Neutrophil (primary cell): ENCODE data around the gene MAGIX.
"Not testable (repeated sequence)": the region's sequence is repeated elsewhere in the genome, so short reads cannot be mapped to it uniquely, and the experiment has no call there.

Experiments
- H3K27ac ChIP-seq: fragments of 200-600 bp; sonication (generic); 2 replicates; pipeline ENCODE4 v1.5.1; 2016; ENCODE audit warnings: mild to moderate bottlenecking, moderate library complexity
- H3K27me3 ChIP-seq: fragments of 200-600 bp; sonication (generic); 2 replicates; pipeline ENCODE4 v1.6.0; 2016; ENCODE audit warnings: mild to moderate bottlenecking
- H3K36me3 ChIP-seq: fragments of 200-600 bp; sonication (generic); 2 replicates; pipeline ENCODE4 v1.5.1; 2017
- H3K4me1 ChIP-seq, 2 experiments: fragments of 200-600 bp in 1 of 2; sonication (generic) in 1 of 2; 1 replicate in 1 of 2; 2 replicates in 1 of 2; pipeline versions ENCODE4 v1.5.1 to v1.6.1; 2013 to 2016; ENCODE audit warnings: low read depth in 1 of 2, low read length in 1 of 2, mild to moderate bottlenecking in 1 of 2, moderate library complexity in 1 of 2; ENCODE audit not compliant: control insufficient read depth in 1 of 2, insufficient read depth in 1 of 2
- H3K4me3 ChIP-seq, 2 experiments: fragments of 200-600 bp in 1 of 2; sonication (generic) in 1 of 2; 1 replicate in 1 of 2; 2 replicates in 1 of 2; pipeline ENCODE4 v1.5.1; 2013 to 2016; ENCODE audit warnings: low read depth in 1 of 2, low read length in 1 of 2, mild to moderate bottlenecking in 1 of 2, moderate library complexity in 1 of 2
- H3K9me3 ChIP-seq: fragments of 200-600 bp; sonication (generic); 2 replicates; pipeline ENCODE4 v1.5.1; 2016
- TF ChIP-seq, protein P1 (sequence below): fragments of 200-600 bp; sonication (generic); IDR thresholded peaks from 2 replicates; pipeline ENCODE4 v1.5.1; 2016; ENCODE audit warnings: antibody characterized with exemption

The MAGIX gene

DNA sequence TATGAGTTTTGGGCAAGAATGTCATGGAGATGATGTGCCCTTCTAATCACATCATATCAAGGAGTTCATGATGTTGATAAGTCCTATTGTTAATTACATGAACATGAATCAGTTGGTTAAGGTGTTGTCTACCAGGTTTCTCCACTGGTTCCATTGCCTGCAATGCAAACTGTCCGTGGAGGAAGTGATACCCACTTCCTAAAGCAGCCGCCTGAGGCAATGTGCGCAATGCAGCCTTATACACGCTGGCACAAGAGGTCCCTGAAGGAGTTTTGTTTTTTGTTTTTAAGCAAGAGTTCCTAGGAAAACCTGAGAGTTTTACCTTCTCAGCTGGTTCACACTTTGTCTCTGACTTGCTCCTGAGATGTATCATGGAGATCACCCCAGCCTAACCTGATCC, 33.1 kb upstream of the MAGIX start:
- Histone ChIP-seq H3K27ac (peak overlapping the region; percentile 70), H3K4me3 (no peak overlapping the region), H3K36me3 (no peaks in the 10 kb centered on the region), H3K4me1 (peaks cover 4 to 10% of the 10 kb centered on the region in 2 experiments), H3K9me3 (no peaks in the 10 kb centered on the region), H3K27me3 (no peaks in the 10 kb centered on the region)
- TF ChIP-seq, protein P1, sequence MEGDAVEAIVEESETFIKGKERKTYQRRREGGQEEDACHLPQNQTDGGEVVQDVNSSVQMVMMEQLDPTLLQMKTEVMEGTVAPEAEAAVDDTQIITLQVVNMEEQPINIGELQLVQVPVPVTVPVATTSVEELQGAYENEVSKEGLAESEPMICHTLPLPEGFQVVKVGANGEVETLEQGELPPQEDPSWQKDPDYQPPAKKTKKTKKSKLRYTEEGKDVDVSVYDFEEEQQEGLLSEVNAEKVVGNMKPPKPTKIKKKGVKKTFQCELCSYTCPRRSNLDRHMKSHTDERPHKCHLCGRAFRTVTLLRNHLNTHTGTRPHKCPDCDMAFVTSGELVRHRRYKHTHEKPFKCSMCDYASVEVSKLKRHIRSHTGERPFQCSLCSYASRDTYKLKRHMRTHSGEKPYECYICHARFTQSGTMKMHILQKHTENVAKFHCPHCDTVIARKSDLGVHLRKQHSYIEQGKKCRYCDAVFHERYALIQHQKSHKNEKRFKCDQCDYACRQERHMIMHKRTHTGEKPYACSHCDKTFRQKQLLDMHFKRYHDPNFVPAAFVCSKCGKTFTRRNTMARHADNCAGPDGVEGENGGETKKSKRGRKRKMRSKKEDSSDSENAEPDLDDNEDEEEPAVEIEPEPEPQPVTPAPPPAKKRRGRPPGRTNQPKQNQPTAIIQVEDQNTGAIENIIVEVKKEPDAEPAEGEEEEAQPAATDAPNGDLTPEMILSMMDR = no peak

DNA sequence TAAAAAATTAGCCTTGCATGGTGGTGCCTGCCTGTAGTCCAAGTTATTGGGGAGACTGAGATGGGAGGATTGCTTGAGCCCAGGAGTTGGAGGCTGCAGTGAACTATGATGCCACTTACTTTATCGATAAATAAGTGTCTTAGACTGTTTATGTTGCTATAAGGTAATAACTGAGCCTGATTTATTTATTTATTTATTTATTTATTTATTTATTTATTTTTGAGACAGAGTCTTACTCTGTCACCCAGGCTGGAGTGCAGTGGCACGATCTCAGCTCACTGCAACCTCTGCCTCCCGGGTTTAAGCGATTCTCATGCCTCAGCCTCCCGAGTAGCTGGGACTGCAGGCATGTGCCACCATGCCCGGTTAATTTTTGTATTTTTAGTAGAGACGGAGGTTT, 30.3 kb upstream of the MAGIX start:
- H3K27ac ChIP-seq, H3K4me3 ChIP-seq, H3K9me3 ChIP-seq, H3K27me3 ChIP-seq, H3K36me3 ChIP-seq: not testable (repeated sequence)
- peaks cover 7 to 10% of the 10 kb centered on the region in 2 experiments for H3K4me1 ChIP-seq

DNA sequence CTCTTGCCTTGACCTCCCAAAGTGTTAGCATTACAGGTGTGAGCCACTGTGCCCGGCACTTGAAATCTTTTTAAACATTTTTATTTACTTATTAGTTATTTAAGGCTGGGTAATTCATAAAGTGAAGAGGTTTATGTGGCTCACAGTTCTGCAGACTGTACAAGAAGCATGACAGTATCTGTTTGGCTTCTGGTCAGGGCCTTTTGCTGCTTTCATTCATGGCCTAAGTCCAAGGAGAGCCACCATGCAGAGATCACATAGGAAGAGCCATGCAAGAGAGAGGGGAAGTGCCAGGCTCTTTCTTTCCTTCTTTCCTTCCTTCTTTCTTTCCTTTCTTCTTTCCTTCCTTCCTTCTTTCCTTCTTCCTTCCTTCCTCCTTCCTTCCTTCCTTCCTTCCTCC, 28.8 kb upstream of the MAGIX start:
- H3K4me1 ChIP-seq = peaks cover 7 to 10% of the 10 kb centered on the region in 2 experiments
- no peaks in the 10 kb centered on the region for H3K9me3 ChIP-seq
- H3K27me3 ChIP-seq = no peaks in the 10 kb centered on the region
- TF ChIP-seq, protein P1 = no peak
- H3K27ac ChIP-seq = no peak overlapping the region
- H3K4me3 ChIP-seq = no peak overlapping the region
- no peaks in the 10 kb centered on the region for H3K36me3 ChIP-seq

DNA sequence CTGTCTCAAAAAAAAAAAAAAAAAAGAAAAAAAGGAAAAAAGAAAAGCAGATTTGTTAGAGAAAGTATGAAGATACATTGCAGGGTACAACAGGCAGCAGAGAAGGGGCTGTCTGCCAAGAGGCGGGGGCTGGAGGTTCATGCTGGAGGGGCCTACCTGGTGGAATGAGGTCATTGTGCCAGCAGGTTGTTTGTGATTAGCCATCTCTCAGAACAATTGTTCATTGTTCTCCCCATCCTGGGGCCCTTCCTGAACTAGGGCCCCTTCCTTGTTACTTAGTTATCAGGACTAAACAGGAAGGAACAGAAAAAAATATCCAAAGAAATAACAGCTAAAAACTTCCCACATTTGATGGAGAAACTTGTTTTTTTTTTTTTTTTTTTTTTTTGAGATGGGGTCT, 25.1 kb upstream of the MAGIX start:
- H3K27me3 ChIP-seq = no peaks in the 10 kb centered on the region
- no peaks in the 10 kb centered on the region for H3K9me3 ChIP-seq
- H3K27ac ChIP-seq = no peak overlapping the region
- H3K4me1 ChIP-seq = peaks cover 0 to 3% of the 10 kb centered on the region in 2 experiments
- no peak overlapping the region for H3K4me3 ChIP-seq
- TF ChIP-seq, protein P1 = no peak
- no peaks in the 10 kb centered on the region for H3K36me3 ChIP-seq

DNA sequence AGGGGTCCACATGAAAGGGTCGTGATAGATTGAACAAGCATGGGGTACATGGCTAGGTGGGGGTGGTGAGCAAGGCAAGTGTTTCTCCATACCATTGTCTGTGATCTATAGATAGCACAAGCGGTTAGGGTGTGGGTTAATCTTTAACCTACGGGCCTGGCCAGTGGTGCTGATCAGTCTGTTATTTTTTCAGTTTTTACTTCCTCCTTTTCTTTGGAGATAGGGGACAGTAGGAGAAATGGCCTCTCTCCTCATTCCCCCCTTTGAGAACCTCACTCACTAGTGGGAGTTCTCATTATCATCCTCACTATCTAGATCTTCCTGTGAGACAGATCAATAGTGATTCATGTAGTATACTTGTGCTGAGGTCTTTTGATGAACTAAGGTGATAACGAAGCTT, 22.8 kb upstream of the MAGIX start:
- Histone ChIP-seq H3K27me3 (no peaks in the 10 kb centered on the region), H3K36me3 (no peaks in the 10 kb centered on the region), H3K4me3 (no peak overlapping the region), H3K9me3 (no peaks in the 10 kb centered on the region), H3K27ac (no peak overlapping the region), H3K4me1 (peaks cover 0 to 3% of the 10 kb centered on the region in 2 experiments)
- TF ChIP-seq, protein P1 = no peak

DNA sequence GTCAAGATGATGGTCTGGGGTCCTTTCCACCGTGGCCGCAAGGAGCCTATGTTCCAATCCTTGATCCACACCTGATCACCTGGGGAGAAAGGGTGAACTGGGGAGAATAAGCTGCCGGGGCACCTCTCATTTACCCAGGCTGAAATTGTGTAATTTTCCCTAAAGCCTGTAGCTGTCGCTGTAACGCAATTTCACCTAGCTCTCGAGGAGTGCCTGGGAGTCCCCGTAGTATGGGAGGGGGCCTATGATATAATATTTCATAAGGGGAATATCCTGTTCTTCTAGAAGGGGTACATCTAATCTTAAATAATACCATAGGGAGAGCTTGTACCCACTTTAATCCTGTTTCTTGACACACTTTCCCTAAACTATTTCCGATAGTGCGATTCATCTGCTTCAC, 20.3 kb upstream of the MAGIX start:
- not testable (repeated sequence) for H3K4me3 ChIP-seq, H3K36me3 ChIP-seq, H3K27me3 ChIP-seq

DNA sequence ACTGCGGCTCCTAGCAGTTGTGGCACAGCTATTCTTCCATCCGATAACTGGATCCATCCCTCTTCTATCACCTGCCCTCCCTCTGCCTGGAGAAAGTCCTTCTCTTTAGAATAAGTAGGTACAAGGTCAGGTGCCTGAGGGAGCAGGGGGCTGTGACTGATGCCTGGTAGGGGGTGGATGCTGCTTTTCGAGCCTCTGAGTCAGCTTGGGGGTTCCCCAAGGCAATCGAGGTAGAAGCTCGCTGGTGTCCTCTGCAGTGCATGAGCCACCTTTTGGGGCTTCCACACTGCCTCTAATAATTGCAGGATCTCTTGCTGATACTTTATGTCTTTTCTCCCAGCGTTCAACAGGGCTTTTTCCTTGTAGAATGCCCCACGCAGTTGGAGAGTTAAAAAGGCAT, 19.4 kb upstream of the MAGIX start:
- H3K4me1 ChIP-seq, H3K36me3 ChIP-seq, H3K9me3 ChIP-seq, H3K4me3 ChIP-seq, H3K27ac ChIP-seq, H3K27me3 ChIP-seq: not testable (repeated sequence)

More for the DNA sequence above, 20.3 kb upstream of the MAGIX start:
- TF ChIP-seq, protein P1 = peak; percentile 24
- H3K4me1 ChIP-seq, H3K27ac ChIP-seq, H3K9me3 ChIP-seq: not testable (repeated sequence)
